CD14-positive monocyte (primary cell): ENCODE data around the gene LRRC74A. TPM values are rescaled to one million over a fixed set of nuclear protein-coding genes. Genes with fewer than 3 reads are reported as not detected.
"Not testable (repeated sequence)": the region's sequence is repeated elsewhere in the genome, so short reads cannot be mapped to it uniquely, and the experiment has no call there.

ENCODE experiments used
- DNase-seq, 3 donors: peaks; one replicate each; pipeline ENCODE4 v3.0.0-alpha.2; 2011 to 2022
- H2AFZ ChIP-seq: 2 replicates; pipeline ENCODE4 v1.6.0; 2012; ENCODE audit warnings: mild to moderate bottlenecking, low read depth, low read length, inconsistent platforms; ENCODE audit not compliant: insufficient read depth, poor library complexity, severe bottlenecking
- H3K27ac ChIP-seq, 2 donors: 1 replicate in 1 of 2; 2 replicates in 1 of 2; pipeline ENCODE4 v1.5.1; 2012 to 2013; ENCODE audit warnings: low read length in 2 of 2, control low read depth in 1 of 2, inconsistent platforms in 1 of 2, low read depth in 1 of 2, mild to moderate bottlenecking in 1 of 2
- H3K27me3 ChIP-seq, 2 donors: one replicate each; pipeline versions ENCODE4 v1.6.0 to v1.6.1; 2011 to 2013; ENCODE audit warnings: low read length in 2 of 2; ENCODE audit not compliant: control insufficient read depth in 2 of 2, insufficient read depth in 2 of 2
- H3K36me3 ChIP-seq, 2 donors: replicated peaks in 1 of 2; 1 replicate in 1 of 2; 2 replicates in 1 of 2; pipeline versions ENCODE4 v1.5.1 to v1.6.1; 2012 to 2013; ENCODE audit warnings: low read length in 2 of 2, control low read depth in 1 of 2, inconsistent platforms in 1 of 2, mild to moderate bottlenecking in 1 of 2; ENCODE audit not compliant: insufficient read depth in 2 of 2, control insufficient read depth in 1 of 2
- H3K4me1 ChIP-seq, 2 donors: 1 replicate in 1 of 2; 2 replicates in 1 of 2; pipeline versions ENCODE4 v1.5.1 to v1.6.1; 2012 to 2013; ENCODE audit warnings: low read length in 2 of 2, control low read depth in 1 of 2, inconsistent platforms in 1 of 2, mild to moderate bottlenecking in 1 of 2, moderate library complexity in 1 of 2; ENCODE audit not compliant: insufficient read depth in 2 of 2, control insufficient read depth in 1 of 2
- H3K4me2 ChIP-seq: replicated peaks from 2 replicates; pipeline ENCODE3; 2012; ENCODE audit warnings: low read length, moderate library complexity, mild to moderate bottlenecking; ENCODE audit not compliant: poor library complexity, severe bottlenecking; ENCODE audit errors: extremely low read depth
- H3K4me3 ChIP-seq, 3 experiments: fragments of 200-600 bp in 1 of 3; sonication (generic) in 1 of 3; replicated peaks in 1 of 3; 1 replicate in 2 of 3; 2 replicates in 1 of 3; pipeline ENCODE4 v1.5.1; 2011 to 2013; ENCODE audit warnings: low read length in 3 of 3, mild to moderate bottlenecking in 3 of 3, control low read depth in 2 of 3, low read depth in 2 of 3, inconsistent platforms in 1 of 3, moderate library complexity in 1 of 3
- H3K79me2 ChIP-seq: 2 replicates; pipeline ENCODE4 v1.6.0; 2012; ENCODE audit warnings: mild to moderate bottlenecking, control low read depth, inconsistent platforms, low read length, moderate library complexity; ENCODE audit not compliant: insufficient read depth
- H3K9ac ChIP-seq: 2 replicates; pipeline ENCODE4 v1.6.0; 2017; ENCODE audit warnings: low read length, mild to moderate bottlenecking; ENCODE audit not compliant: insufficient read depth, poor library complexity, severe bottlenecking
- H3K9me3 ChIP-seq, 2 donors: replicated peaks in 1 of 2; 1 replicate in 1 of 2; 2 replicates in 1 of 2; pipeline versions ENCODE4 v1.5.1 to v1.6.1; 2012 to 2013; ENCODE audit warnings: low read length in 2 of 2, control low read depth in 1 of 2; ENCODE audit not compliant: control insufficient read depth in 1 of 2, insufficient read depth in 1 of 2
- H4K20me1 ChIP-seq: 2 replicates; pipeline ENCODE4 v1.6.0; 2012; ENCODE audit warnings: mild to moderate bottlenecking, low read length, control low read depth, moderate library complexity; ENCODE audit not compliant: insufficient read depth
- H3K27ac Mint-ChIP-seq, 7 donors: one replicate each; pipeline ENCODE4 v1.8.0; 2020; ENCODE audit warnings: mild to moderate bottlenecking in 7 of 7, mixed read lengths in 7 of 7, moderate library complexity in 6 of 7, inconsistent platforms in 2 of 7
- H3K27me3 Mint-ChIP-seq, 3 donors: one replicate each; pipeline ENCODE4 v1.8.0; 2021 to 2022; ENCODE audit warnings: low read depth in 3 of 3, mild to moderate bottlenecking in 3 of 3, mixed read lengths in 3 of 3, moderate library complexity in 3 of 3, inconsistent platforms in 1 of 3
- H3K36me3 Mint-ChIP-seq, 2 donors: one replicate each; pipeline ENCODE4 v1.8.0; 2020; ENCODE audit warnings: mixed read lengths in 2 of 2, inconsistent platforms in 1 of 2, mild to moderate bottlenecking in 1 of 2
- H3K4me1 Mint-ChIP-seq: one replicate; pipeline ENCODE4 v1.8.0; 2020; ENCODE audit warnings: mild to moderate bottlenecking, mixed read lengths
- H3K4me3 Mint-ChIP-seq, 2 donors: one replicate each; pipeline ENCODE4 v1.8.0; 2020; ENCODE audit warnings: mild to moderate bottlenecking in 2 of 2, mixed read lengths in 2 of 2, moderate library complexity in 1 of 2
- H3K9me3 Mint-ChIP-seq, 7 donors: one replicate each; pipeline ENCODE4 v1.8.0; 2020 to 2022; ENCODE audit warnings: mixed read lengths in 7 of 7, mild to moderate bottlenecking in 6 of 7, moderate library complexity in 6 of 7, inconsistent platforms in 2 of 7
- CTCF ChIP-seq: fragments of 200-600 bp; IDR thresholded peaks from one replicate; pipeline ENCODE4 v1.8.0; 2022; ENCODE audit warnings: antibody characterized with exemption, mild to moderate bottlenecking
- WGBS: methylation state at CpG from one replicate; pipeline ENCODE4 v1.1.5; 2013; ENCODE audit warnings: missing lambda C conversion rate; ENCODE audit not compliant: insufficient coverage; 5-methylcytosine and 5-hydroxymethylcytosine counted together
- intact Hi-C, 2 donors: fragments of 100-400 bp; cut with micrococcal nuclease; formaldehyde crosslinking; loops; one replicate each; pipeline versions ENCODE4 v1.15.0 to v1.15.1; 2023
- polyA plus RNA-seq, 3 donors: library from polyadenylated mRNA; depleted of rRNA in 1 of 3; unstranded in 2 of 3; stranded (reverse) in 1 of 3; fragments of 300-500 nt in 2 of 3; fragments of >200 nt in 1 of 3; fragmentation: Illumina TruSeq in 2 of 3; gene quantifications; 1 replicate in 2 of 3; 2 replicates in 1 of 3; pipeline ENCODE4 v1.2.3, GENCODE V29; 2012 to 2021

LRRC74A gene
- polyA plus RNA-seq, 3 donors, result 0.24 TPM; not detected in 2

- Histone ChIP-seq H3K27ac (no peak overlapping the region), H3K4me2 (no peak overlapping the region), H3K27me3 (no peaks in the 10 kb centered on the region), H4K20me1 (no peaks in the 10 kb centered on the region), H2AFZ (no peak overlapping the region), H3K36me3 (no peaks in the 10 kb centered on the region), H3K79me2 (no peaks in the 10 kb centered on the region), H3K4me1 (peaks cover 20 to 21% of the 10 kb centered on the region in 2 donors), H3K9me3 (no peaks in the 10 kb centered on the region), H3K9ac (no peak overlapping the region), H3K4me3 (no peak overlapping the region)
- DNase-seq, result no peak
- no peak overlapping the region for H3K4me3 Mint-ChIP-seq
- 63% methylated on average over 1 of the region's 1 CpG for WGBS
- H3K9me3 Mint-ChIP-seq, result peaks cover 0 to 7% (median 3%) of the 10 kb centered on the region in 7 donors
- peaks cover 26% of the 10 kb centered on the region for H3K4me1 Mint-ChIP-seq
- peaks cover 3 to 4% of the 10 kb centered on the region in 2 donors for H3K36me3 Mint-ChIP-seq
- intact Hi-C loops, result loop anchor here (5.0 kb wide), 3 partner anchors 116 to 156 kb away; partner anchors contain the start of gene IRF2BPL (in 1 of the 2)
- peaks cover 2 to 9% (median 3%) of the 10 kb centered on the region in 3 donors for H3K27me3 Mint-ChIP-seq
- H3K27ac Mint-ChIP-seq, result peak overlapping the region in 1 of 7 donors; percentile 8
- TF ChIP-seq CTCF, result no peak
Observed at GRCh38 chr14:76911473-76911872, 85.3 kb downstream of the LRRC74A start.

- not testable (repeated sequence) for H3K4me3 ChIP-seq, H3K9me3 Mint-ChIP-seq, H3K4me2 ChIP-seq, H3K9ac ChIP-seq, H3K27me3 ChIP-seq, H3K36me3 ChIP-seq, H2AFZ ChIP-seq, DNase-seq, H3K27ac ChIP-seq, H3K36me3 Mint-ChIP-seq, H3K79me2 ChIP-seq, H3K4me3 Mint-ChIP-seq, H4K20me1 ChIP-seq, H3K9me3 ChIP-seq
- WGBS, result no CpG with 5 or more reads among the region's 8 CpGs
- peaks cover 34 to 41% of the 10 kb centered on the region in 2 donors for H3K4me1 ChIP-seq
- Mint-ChIP-seq H3K4me1 (peaks cover 43% of the 10 kb centered on the region), H3K27ac (peak overlapping the region in 3 of 7 donors; percentile 15 to 55 (median 50)), H3K27me3 (peaks cover 3 to 12% (median 7%) of the 10 kb centered on the region in 3 donors)
- intact Hi-C loops, result loop anchor here (5.0 kb wide), 5 partner anchors 37 to 153 kb away; partner anchors contain the start of gene IRF2BPL (in 1 of the 2)
Observed at GRCh38 chr14:76914533-76915081, 88.4 kb downstream of the LRRC74A start.
